ENCODE results near the gene HES3.
"Not testable (repeated sequence)": the region's sequence is repeated elsewhere in the genome, so short reads cannot be mapped to it uniquely, and the experiment has no call there.

The HES3 gene

GRCh38 chr1:6218375-6219164 is 25.4 kb upstream of the HES3 start:
- intact Hi-C loops (cut with DNase I): no loop called here
- DNase-seq: no peak

- intact Hi-C loops (cut with DNase I); DNase-seq: not testable (repeated sequence)
Observed at GRCh38 chr1:6219641-6220040, 24.3 kb upstream of the HES3 start.

DNA sequence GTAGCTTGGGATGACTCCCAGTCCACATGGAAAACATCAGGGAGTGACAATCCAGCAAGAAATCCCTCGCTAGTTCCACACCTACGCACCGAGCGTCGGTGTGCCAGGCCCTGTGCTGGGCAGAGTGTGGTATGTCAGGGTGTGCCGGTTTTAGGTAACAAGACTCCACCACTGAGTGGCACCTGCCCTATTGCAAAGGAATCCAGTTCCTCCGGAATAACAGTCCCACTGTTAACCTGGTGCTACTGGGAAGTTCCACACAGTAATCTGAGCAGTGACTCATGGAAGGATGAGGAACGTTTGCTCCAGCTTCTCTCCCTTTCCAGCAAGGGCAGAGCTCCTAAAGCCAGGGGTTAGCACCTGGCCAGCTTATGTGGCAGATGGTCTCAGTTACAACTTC is 23.7 kb upstream of the HES3 start:
- intact Hi-C loops (cut with DNase I): no loop called here
- no peak for DNase-seq

- DNase-seq: no peak
- intact Hi-C loops (cut with DNase I): no loop called here
Observed at GRCh38 chr1:6221210-6221784, 22.7 kb upstream of the HES3 start.

GRCh38 chr1:6222636-6223035 is 21.3 kb upstream of the HES3 start:
- no peak for DNase-seq
- intact Hi-C loops (cut with DNase I): no loop called here

GRCh38 chr1:6223617-6224016 is 20.4 kb upstream of the HES3 start:
- intact Hi-C loops (cut with DNase I): no loop called here
- DNase-seq: peak in 1 of 10 donors; percentile 69

DNA sequence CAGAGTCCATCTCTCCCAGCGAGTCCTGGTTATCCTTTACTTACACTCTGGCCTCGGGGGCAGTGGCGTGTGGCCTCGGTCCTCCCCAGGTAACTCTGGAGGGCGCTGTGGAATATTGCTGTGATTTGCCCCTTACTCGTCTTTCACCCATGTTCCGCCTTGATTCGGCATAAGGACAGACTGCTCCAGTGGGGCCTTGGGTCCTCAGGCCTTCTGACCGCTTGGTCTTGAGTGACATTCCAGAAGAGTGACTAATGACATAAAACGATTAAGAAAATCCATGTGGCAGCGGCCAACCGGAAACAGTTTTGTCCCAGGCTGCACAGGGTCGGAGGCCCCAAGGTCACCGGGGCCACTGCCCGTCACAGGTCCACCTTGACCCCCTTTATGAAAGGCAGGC is 19.3 kb upstream of the HES3 start:
- intact Hi-C loops (cut with DNase I): no loop called here

GRCh38 chr1:6225651-6226050 is 18.3 kb upstream of the HES3 start:
- peak in 1 of 10 donors; percentile 70 for DNase-seq
- intact Hi-C loops (cut with DNase I): no loop called here

More for the DNA sequence above, 19.3 kb upstream of the HES3 start:
- DNase-seq: no peak

DNA sequence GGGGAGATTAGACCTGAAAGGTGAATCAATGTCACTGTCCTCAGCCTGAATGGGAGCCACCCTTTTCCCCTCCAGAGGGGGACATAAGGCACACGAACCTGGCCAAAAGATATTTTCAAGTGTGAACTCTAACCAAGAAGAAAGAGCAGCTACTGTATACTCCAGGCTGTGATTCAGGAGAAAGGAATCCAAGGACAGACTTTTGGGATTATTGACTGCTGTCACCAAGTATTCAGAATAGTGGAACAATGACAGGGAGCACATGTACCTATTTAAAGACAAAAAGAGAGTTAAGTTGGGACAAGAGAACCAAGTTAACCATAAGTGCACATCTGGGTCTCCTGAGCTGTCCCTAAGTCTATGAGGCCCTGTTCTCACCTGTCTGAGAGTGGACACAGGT is 10.6 kb upstream of the HES3 start:
- no peak for DNase-seq
- intact Hi-C loops (cut with DNase I): no loop called here

GRCh38 chr1:6234502-6235295 is 9.3 kb upstream of the HES3 start:
- intact Hi-C loops (cut with DNase I): no loop called here
- DNase-seq: no peak

DNA sequence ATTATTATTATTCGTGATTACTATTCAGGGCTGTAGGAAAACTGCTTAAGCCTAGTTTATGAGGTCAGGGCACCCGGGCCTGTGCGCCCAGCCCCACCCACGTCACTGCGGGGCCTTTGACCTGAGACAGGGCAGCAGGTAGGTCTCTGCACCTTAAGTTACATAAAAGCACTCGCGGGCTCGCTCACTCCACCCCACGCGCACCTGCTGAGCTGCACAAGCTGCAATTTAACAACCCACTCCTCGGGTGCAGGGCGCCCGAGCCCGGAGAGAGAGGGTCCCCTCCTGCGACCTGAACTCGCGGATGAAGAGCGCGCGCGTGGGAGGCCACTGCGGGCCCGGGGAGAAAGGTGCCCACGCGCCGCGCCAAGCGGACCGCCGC is 8.7 kb upstream of the HES3 start:
- DNase-seq: no peak
- intact Hi-C loops (cut with DNase I): no loop called here

GRCh38 chr1:6237093-6237492 is 6.9 kb upstream of the HES3 start:
- intact Hi-C loops (cut with DNase I): no loop called here
- no peak for DNase-seq

DNA sequence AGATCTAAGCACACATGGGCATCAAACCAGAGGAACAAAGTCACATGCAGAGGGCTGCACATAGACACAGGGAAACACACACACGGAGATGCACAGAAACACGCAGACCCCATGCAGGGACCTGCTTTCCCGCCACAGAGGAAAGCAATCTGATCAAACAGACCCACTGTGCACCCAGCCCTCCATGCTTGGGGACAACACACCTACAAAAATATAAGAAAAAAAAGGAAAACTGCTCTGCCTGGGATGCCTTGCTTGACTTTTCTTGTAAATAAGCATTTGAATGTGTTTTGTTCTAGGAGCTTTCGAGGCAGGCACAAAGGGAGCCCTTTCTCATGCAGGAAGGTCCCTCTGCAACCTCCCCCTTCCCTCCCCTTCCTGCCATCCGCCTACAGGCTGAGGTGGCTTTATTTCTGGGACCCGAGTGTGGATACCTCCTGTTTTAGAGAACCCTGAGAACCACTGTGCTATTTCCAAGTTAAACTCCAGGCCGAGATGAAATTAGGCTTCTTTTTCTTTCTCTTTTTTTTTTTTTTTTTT is 4.7 kb upstream of the HES3 start:
- intact Hi-C loops (cut with DNase I): no loop called here
- no peak for DNase-seq

- DNase-seq: peak in 1 of 10 donors; percentile 29
- intact Hi-C loops (cut with DNase I): loop anchor here (10.0 kb wide), 1 partner anchor 195 kb away; no protein-coding TSS in a partner anchor
Observed at GRCh38 chr1:6239950-6240768, 3.8 kb upstream of the HES3 start.

DNA sequence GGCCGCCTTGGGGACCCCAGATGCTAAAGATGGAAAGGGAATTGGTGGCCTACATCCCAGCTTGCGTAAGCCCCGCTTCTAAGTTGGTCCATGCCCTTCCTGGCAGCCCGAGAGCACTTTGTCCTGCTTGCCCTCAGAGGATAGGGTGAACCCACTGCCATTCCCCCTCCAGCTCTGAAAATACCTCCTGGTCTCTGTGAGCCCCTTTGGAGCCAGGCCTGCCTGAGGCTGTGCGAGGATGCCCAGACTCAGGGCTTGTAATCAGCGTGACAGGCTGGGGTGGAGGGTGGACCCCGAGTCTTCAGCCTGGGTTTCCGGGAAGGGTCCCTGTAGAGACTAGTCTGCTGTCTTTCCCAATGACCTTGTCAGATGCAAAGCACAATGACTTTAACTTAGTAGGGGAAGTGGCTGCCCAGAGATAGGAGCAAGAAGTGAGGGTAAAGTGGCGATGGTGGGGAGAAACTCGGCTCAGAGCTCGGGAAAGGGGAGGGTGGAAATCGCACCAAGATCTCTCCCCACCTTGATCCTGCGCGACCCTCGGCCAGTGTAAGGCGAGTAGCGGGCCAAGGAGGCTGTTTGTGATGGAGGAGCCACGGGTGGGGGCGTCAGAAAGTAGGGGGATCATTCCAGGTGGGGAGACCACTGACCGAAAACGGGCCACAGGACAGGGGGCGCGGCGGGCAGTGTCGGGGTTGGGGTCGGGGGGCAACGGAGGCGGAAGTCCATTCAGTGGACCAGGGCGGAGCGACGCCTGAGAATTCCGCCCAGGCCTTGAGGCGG is 2.7 kb upstream of the HES3 start:
- intact Hi-C loops (cut with DNase I): loop anchor here (10.0 kb wide), 1 partner anchor 194 kb away; no protein-coding TSS in a partner anchor

GRCh38 chr1:6241887-6242740 is 1.9 kb upstream of the HES3 start:
- DNase-seq: peak in 1 of 10 donors; percentile 60
- intact Hi-C loops (cut with DNase I): loop anchor here (10.0 kb wide), 1 partner anchor 193 kb away; no protein-coding TSS in a partner anchor

More for the DNA sequence above, 2.7 kb upstream of the HES3 start:
- DNase-seq: peak in 1 of 10 donors; percentile 59

DNA sequence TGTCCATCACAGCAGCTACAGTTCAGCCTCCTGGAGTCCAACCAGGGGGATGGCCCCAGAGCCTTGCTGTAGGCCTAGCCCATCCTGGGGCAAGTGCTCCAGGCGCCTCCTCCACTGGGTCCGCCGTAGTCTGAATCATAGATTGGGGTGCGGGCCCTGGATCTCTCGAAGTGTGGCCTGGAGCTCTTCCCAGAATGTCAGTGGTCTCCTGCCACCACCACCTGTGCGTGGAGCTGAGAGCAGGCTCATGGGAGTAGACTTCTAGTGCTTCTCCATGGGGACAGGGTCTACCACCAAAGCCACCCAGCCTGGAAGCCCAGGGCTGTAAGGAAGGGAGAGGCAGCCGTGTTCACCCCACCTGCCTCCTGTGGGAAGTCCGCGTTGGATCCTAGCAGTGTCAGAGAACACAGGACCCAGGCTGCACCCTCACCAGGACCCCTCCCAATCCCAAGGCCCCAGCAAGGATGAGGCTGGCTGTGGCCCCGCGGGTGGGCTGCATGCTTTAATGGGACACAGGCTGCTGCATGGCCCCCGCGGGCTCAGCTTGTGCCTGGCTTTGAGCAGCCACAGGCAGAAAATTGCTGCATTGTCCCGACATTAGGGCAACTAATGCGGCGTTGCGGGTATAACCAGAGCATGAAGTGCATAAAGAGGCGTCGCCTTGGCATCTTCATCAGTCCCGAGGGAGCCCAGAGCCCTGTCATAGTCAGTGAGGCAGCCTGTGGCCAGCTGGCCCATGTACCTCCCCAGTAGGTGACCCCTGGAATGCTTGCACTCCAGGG is 735 bp upstream of the HES3 start:
- intact Hi-C loops (cut with DNase I): loop anchor here (10.0 kb wide), 1 partner anchor 192 kb away; no protein-coding TSS in a partner anchor
- DNase-seq: no peak
